ENCODE results near the gene MMP15.

- peak in 2 of 6 experiments; percentile 22 to 24 for TF ChIP-seq CTCF (IDR thresholded peaks at IDR 0.05)
- no peak for TF ChIP-seq POLR2A (IDR thresholded peaks at IDR 0.05)
Measured at GRCh38 chr16:58031016-58031800, 5.7 kb downstream of the MMP15 start.

All from Peyer's patch (tissue), 4 donors.